B cell (primary cell): ENCODE measurements around the gene MYO9B. TPM values are rescaled to one million over a fixed set of nuclear protein-coding genes. Genes with fewer than 3 reads are reported as not detected.

Source experiments
- ATAC-seq: fragments of 200-7000 bp; cut with Tn5 transposase; one replicate; pipeline ENCODE4 v1.10.0; 2021; ENCODE audit warnings: low read depth, mild to moderate bottlenecking, moderate number of reproducible peaks, moderate library complexity
- CTCF ChIA-PET: fragments of 350-600 bp; sonication (Branson Sonifier 250); formaldehyde crosslinking; loops from one replicate; lab custom pipeline; 2021; ENCODE audit warnings: antibody characterized with exemption, inconsistent platforms; lab: Charles Lee
- POLR2A ChIA-PET: fragments of 350-600 bp; sonication (Branson Sonifier 250); formaldehyde crosslinking; loops from one replicate; lab custom pipeline; 2021; ENCODE audit warnings: antibody characterized with exemption; lab: Charles Lee
- DNase-seq: peaks from one replicate; pipeline ENCODE4 v3.0.0; 2013
- H2AFZ ChIP-seq: 2 replicates; pipeline ENCODE4 v1.6.1; 2012; ENCODE audit warnings: mild to moderate bottlenecking, low read depth, low read length; ENCODE audit not compliant: insufficient read depth, poor library complexity, severe bottlenecking
- H3K27ac ChIP-seq, 2 donors: 1 replicate in 1 of 2; 2 replicates in 1 of 2; pipeline ENCODE4 v1.5.1; 2012 to 2013; ENCODE audit warnings: low read length in 2 of 2, mild to moderate bottlenecking in 2 of 2, moderate library complexity in 1 of 2
- H3K27me3 ChIP-seq, 4 experiments: fragments of 200-600 bp in 1 of 4; sonication (generic) in 1 of 4; replicated peaks in 1 of 4; 1 replicate in 2 of 4; 2 replicates in 2 of 4; pipeline versions ENCODE4 v1.6.1 to v1.7.0; 2013 to 2016; ENCODE audit warnings: low read length in 3 of 4, mild to moderate bottlenecking in 2 of 4, mixed read lengths in 1 of 4, moderate library complexity in 1 of 4; ENCODE audit not compliant: insufficient read depth in 4 of 4, control insufficient read depth in 3 of 4; ENCODE audit errors: control extremely low read depth in 1 of 4
- H3K36me3 ChIP-seq, 2 experiments: replicated peaks in 1 of 2; 1 replicate in 1 of 2; 2 replicates in 1 of 2; pipeline versions ENCODE4 v1.6.1 to v1.7.1; 2013; ENCODE audit warnings: low read length in 1 of 2; ENCODE audit not compliant: insufficient read depth in 2 of 2, control insufficient read depth in 1 of 2; ENCODE audit errors: control extremely low read depth in 1 of 2, extremely low read depth in 1 of 2
- H3K4me1 ChIP-seq, 2 donors: fragments of 200-600 bp in 1 of 2; sonication (generic) in 1 of 2; 1 replicate in 1 of 2; 2 replicates in 1 of 2; pipeline versions ENCODE4 v1.5.1 to v1.6.1; 2013 to 2017; ENCODE audit warnings: low read length in 2 of 2; ENCODE audit not compliant: control insufficient read depth in 2 of 2, insufficient read depth in 2 of 2
- H3K4me2 ChIP-seq: replicated peaks from 2 replicates; pipeline ENCODE3; 2012; ENCODE audit warnings: mild to moderate bottlenecking, low read depth, low read length; ENCODE audit not compliant: poor library complexity, severe bottlenecking
- H3K4me3 ChIP-seq, 5 experiments: fragments of 200-600 bp in 1 of 5; sonication (generic) in 1 of 5; 1 replicate in 3 of 5; 2 replicates in 2 of 5; pipeline versions ENCODE4 v1.5.1 to v1.7.0; 2011 to 2016; ENCODE audit warnings: low read length in 4 of 5, mild to moderate bottlenecking in 4 of 5, low read depth in 2 of 5, control low read depth in 1 of 5, moderate library complexity in 1 of 5; ENCODE audit not compliant: insufficient read depth in 1 of 5; ENCODE audit errors: control extremely low read depth in 1 of 5, extremely low read depth in 1 of 5
- H3K79me2 ChIP-seq: fragments of 200-600 bp; sonication (generic); one replicate; pipeline ENCODE4 v1.6.0; 2016; ENCODE audit warnings: low read length; ENCODE audit not compliant: control insufficient read depth, insufficient read depth
- H3K9ac ChIP-seq: fragments of 200-600 bp; sonication (generic); 2 replicates; pipeline ENCODE4 v1.6.1; 2017; ENCODE audit warnings: mild to moderate bottlenecking, low read length, moderate library complexity
- H3K9me3 ChIP-seq, 3 donors: one replicate each; pipeline versions ENCODE4 v1.6.1 to v1.7.1; 2013; ENCODE audit warnings: low read length in 2 of 3; ENCODE audit not compliant: control insufficient read depth in 2 of 3, insufficient read depth in 1 of 3; ENCODE audit errors: control extremely low read depth in 1 of 3
- H4K20me1 ChIP-seq: 2 replicates; pipeline ENCODE4 v1.6.0; 2012; ENCODE audit warnings: mild to moderate bottlenecking, low read length; ENCODE audit not compliant: insufficient read depth, control insufficient read depth, poor library complexity, severe bottlenecking
- H3K27ac Mint-ChIP-seq: one replicate; pipeline ENCODE4 v1.8.0; 2021; ENCODE audit warnings: mixed read lengths
- H3K27me3 Mint-ChIP-seq: one replicate; pipeline ENCODE4 v1.8.0; 2021; ENCODE audit warnings: mixed read lengths
- H3K4me1 Mint-ChIP-seq: one replicate; pipeline ENCODE4 v1.8.0; 2021; ENCODE audit warnings: mixed read lengths
- H3K4me3 Mint-ChIP-seq: one replicate; pipeline ENCODE4 v1.8.0; 2021; ENCODE audit warnings: mixed read lengths
- H3K9me3 Mint-ChIP-seq: one replicate; pipeline ENCODE4 v1.8.0; 2022; ENCODE audit warnings: mixed read lengths; ENCODE audit not compliant: insufficient read depth
- EZH2 ChIP-seq: IDR thresholded peaks from 2 replicates; pipeline ENCODE4 v1.6.1; 2012; ENCODE audit warnings: borderline replicate concordance, low read depth, mild to moderate bottlenecking, moderate library complexity, low read length; ENCODE audit not compliant: insufficient read depth, poor library complexity, severe bottlenecking
- WGBS: methylation state at CpG from one replicate; pipeline ENCODE4 v1.1.5; 2013; ENCODE audit warnings: missing lambda C conversion rate; ENCODE audit not compliant: insufficient coverage; 5-methylcytosine and 5-hydroxymethylcytosine counted together
- intact Hi-C: fragments of 100-400 bp; cut with micrococcal nuclease; formaldehyde crosslinking; loops from one replicate; pipeline ENCODE4 v1.10.0; 2022
- polyA plus RNA-seq: library from polyadenylated mRNA; depleted of rRNA; stranded (reverse); fragments of >200 nt; gene quantifications from 2 replicates; pipeline ENCODE4 v1.2.3, GENCODE V29; 2012
- total RNA-seq, 2 donors: library from RNA; stranded (reverse); fragments of 120-200 nt in 1 of 2; gene quantifications; 1 replicate in 1 of 2; 2 replicates in 1 of 2; pipeline versions ENCODE4 v1.2.3 to v1.2.4, GENCODE V29; 2013 to 2022
- TF ChIP-seq, protein P1 (sequence below): fragments of 200-600 bp; IDR thresholded peaks from one replicate; pipeline ENCODE4 v1.8.0; 2022; ENCODE audit warnings: antibody characterized with exemption, mild to moderate bottlenecking

The MYO9B gene
- total and polyA plus RNA-seq, 2 donors (not counting 1 experiment from before 2014, with no cell fraction given) = 256 to 273 TPM

DNA sequence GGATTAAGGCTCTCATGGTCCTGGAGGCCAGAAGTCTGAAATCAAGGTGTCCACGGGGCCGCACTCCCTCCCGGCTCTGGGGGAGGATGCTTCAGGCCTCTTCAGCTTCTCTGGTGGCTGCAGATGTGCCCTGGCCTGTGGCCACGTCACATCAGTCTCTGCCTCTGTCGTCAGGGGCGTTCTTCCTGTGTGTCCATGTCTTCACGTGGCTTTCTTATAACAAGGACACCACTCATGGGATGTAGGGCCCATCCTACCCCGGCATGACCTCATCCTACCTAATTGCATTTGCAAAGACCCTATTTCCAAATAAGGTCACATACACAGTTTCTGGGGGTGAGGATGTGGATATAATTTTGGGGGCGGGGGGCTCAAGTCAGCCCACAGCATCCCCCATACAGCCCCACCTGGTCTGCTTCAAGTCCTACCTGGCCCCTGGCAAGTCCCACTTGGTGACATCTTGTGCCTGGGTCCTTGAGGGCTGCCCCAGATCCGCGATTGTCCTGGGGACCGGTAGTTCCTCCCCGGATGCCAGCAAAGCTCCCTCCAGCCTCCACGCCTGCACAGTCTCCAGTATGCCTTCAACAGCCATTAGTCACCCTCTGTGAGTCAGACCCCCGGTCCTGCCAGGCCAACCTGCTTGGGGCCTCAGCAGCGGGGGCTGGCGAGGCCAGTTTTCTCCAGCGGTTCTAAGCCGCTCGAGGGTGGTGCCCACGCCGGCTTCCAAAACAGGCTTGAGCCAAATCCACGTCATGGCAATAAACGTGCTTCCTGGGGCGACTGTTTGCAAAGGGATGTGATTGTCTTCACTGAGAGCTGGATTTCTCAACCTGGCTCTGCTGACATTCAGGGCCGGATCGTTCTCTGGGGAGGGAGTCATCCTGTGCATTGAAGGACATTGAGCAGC is 32.2 kb downstream of the MYO9B start:
- Histone ChIP-seq H4K20me1 (peaks cover 46% of the 10 kb centered on the region), H3K9ac (no peak overlapping the region), H3K36me3 (peaks cover 2 to 40% of the 10 kb centered on the region in 2 experiments), H3K9me3 (peaks cover 0 to 9% (median 5%) of the 10 kb centered on the region in 3 donors), H3K79me2 (peaks cover 82% of the 10 kb centered on the region), H3K4me1 (peaks cover 88 to 97% of the 10 kb centered on the region in 2 donors), H3K27me3 (no peaks in the 10 kb centered on the region), H3K4me3 (no peak overlapping the region), H2AFZ (no peak overlapping the region), H3K27ac (peak overlapping the region; percentile 18 to 45), H3K4me2 (peak overlapping the region; percentile 40)
- CTCF ChIA-PET = interaction anchor here (1.0 kb wide), 1 partner anchor 12 kb away, joined by 3 read pairs; no protein-coding TSS in a partner anchor
- WGBS = 86% methylated on average over 22 of the region's 27 CpGs
- TF ChIP-seq EZH2 = no peak
- TF ChIP-seq, protein P1, sequence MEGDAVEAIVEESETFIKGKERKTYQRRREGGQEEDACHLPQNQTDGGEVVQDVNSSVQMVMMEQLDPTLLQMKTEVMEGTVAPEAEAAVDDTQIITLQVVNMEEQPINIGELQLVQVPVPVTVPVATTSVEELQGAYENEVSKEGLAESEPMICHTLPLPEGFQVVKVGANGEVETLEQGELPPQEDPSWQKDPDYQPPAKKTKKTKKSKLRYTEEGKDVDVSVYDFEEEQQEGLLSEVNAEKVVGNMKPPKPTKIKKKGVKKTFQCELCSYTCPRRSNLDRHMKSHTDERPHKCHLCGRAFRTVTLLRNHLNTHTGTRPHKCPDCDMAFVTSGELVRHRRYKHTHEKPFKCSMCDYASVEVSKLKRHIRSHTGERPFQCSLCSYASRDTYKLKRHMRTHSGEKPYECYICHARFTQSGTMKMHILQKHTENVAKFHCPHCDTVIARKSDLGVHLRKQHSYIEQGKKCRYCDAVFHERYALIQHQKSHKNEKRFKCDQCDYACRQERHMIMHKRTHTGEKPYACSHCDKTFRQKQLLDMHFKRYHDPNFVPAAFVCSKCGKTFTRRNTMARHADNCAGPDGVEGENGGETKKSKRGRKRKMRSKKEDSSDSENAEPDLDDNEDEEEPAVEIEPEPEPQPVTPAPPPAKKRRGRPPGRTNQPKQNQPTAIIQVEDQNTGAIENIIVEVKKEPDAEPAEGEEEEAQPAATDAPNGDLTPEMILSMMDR = no peak
- no peaks in the 10 kb centered on the region for H3K9me3 Mint-ChIP-seq
- peak overlapping the region; percentile 72 for H3K4me3 Mint-ChIP-seq
- peak overlapping the region; percentile 87 for H3K27ac Mint-ChIP-seq
- ATAC-seq = no peak
- peaks cover 87% of the 10 kb centered on the region for H3K4me1 Mint-ChIP-seq
- no peaks in the 10 kb centered on the region for H3K27me3 Mint-ChIP-seq
- intact Hi-C loops = loop anchor here (1.0 kb wide), 1 partner anchor 27 kb away; no protein-coding TSS in a partner anchor
- POLR2A ChIA-PET = no interaction called here
- peak; percentile 35 for DNase-seq

DNA sequence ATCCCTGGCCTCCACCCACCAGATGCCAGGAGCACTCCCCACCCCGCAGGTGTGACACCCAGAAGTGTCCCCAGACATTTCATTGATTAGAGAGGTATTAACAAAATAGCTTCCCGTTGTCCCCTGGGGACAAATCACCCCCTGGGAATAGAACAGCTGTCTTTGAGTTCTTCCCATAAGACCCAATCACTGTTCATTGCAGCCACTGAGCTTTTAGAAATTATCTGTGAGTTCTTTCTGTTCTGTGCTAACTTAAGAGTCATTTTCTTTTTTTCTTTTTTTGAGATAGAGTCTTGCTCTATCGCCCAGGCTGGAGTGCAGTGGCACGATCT is 32.8 kb downstream of the MYO9B start:
- no peak overlapping the region for H2AFZ ChIP-seq
- CTCF ChIA-PET = interaction anchor here (1.0 kb wide), 1 partner anchor 13 kb away, joined by 3 read pairs; no protein-coding TSS in a partner anchor
- 94% methylated on average over 2 of the region's 4 CpGs for WGBS

More for the DNA sequence above, 32.8 kb downstream of the MYO9B start:
- intact Hi-C loops = loop anchor here (1.0 kb wide), 1 partner anchor 28 kb away; no protein-coding TSS in a partner anchor
- no peak for ATAC-seq
- DNase-seq = peak; percentile 45
- Histone ChIP-seq H3K4me1 (peaks cover 83 to 98% of the 10 kb centered on the region in 2 donors), H3K9ac (no peak overlapping the region), H3K9me3 (peaks cover 0 to 2% (median 0%) of the 10 kb centered on the region in 3 donors), H4K20me1 (peaks cover 44% of the 10 kb centered on the region), H3K27me3 (no peaks in the 10 kb centered on the region), H3K4me3 (no peak overlapping the region), H3K36me3 (peaks cover 2 to 39% of the 10 kb centered on the region in 2 experiments), H3K4me2 (peak overlapping the region; percentile 40), H3K27ac (peak overlapping the region in 1 of 2 donors; percentile 24), H3K79me2 (peaks cover 82% of the 10 kb centered on the region)
- peaks cover 87% of the 10 kb centered on the region for H3K4me1 Mint-ChIP-seq
- peak overlapping the region; percentile 58 for H3K4me3 Mint-ChIP-seq
- H3K27ac Mint-ChIP-seq = peak overlapping the region; percentile 87
- POLR2A ChIA-PET = interaction anchor here (0.7 kb wide), 1 partner anchor 32 kb away, joined by 5 read pairs; no protein-coding TSS in a partner anchor
- no peak for TF ChIP-seq EZH2
- TF ChIP-seq, protein P1 = no peak
- H3K9me3 Mint-ChIP-seq = no peaks in the 10 kb centered on the region
- H3K27me3 Mint-ChIP-seq = no peaks in the 10 kb centered on the region
